ENCODE measurements around the gene HMCN2. TPM values are rescaled to one million over a fixed set of nuclear protein-coding genes. Genes with fewer than 3 reads are reported as not detected.
A peak's percentile ranks its signal among the peaks of the same experiment; 100 is the strongest.

The HMCN2 gene
- total and polyA plus RNA-seq, 2 of the 4 experiments (the other 2 are of a cell fraction) = 0.02 TPM; not detected in 1

DNA sequence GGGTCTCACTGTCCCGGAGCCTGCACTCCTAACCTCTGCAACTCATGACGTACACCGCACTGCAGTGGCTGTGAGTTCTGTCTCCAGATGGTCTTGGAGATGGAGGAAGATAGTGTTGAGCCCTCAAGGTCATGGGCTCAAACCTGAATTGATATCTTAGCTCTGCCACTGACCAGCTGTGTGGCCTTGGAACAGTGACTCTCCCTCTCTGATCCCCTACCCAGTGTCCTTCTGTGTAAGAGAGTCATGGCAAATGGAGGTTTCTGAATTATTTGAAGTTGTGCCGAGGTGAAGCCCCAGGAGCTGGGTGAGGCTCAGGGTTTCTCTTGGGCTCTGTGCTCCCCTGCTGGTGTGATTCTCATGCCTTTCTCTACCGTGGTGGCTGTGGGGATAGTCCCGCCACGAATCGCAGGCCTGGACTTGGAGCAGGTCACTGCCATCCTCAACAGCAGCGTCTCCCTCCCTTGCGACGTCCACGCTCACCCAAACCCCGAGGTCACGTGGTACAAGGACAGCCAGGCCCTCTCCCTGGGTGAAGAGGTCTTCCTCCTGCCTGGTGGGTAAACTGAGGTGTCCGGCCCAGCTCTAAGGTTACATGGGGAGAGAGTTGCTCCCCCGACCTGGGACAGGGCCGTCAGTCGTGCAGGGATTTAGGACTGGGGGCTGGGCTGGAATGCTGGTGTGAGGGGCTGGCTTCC is 118.6 kb downstream of the HMCN2 start:
- Histone ChIP-seq H2BK15ac (ENCODE audit: low read depth, low read length) (no peak overlapping the region), H4K91ac (ENCODE audit: insufficient read depth, low read depth, low read length) (no peak overlapping the region), H3K9me1 (ENCODE audit: insufficient read depth, low read length) (no peaks in the 10 kb centered on the region), H3K56ac (ENCODE audit: extremely low read depth, insufficient read depth, low read length) (no peak overlapping the region), H2BK120ac (ENCODE audit: low read depth, low read length) (no peak overlapping the region), H4K5ac (ENCODE audit: low read depth, low read length) (no peak overlapping the region), H4K8ac (ENCODE audit: low read depth in 2 of 2, low read length in 2 of 2) (no peak overlapping the region), H3K36me3 (ENCODE audit: control insufficient read depth, insufficient read depth, low read length) (no peaks in the 10 kb centered on the region), H3K4me3 (ENCODE audit: insufficient read depth, low read depth, low read length) (no peak overlapping the region), H2AK9ac (replicated peaks; ENCODE audit: low read depth, low read length, poor library complexity) (no peak overlapping the region), H3K9me3 (ENCODE audit: control insufficient read depth, insufficient read depth, low read length) (no peaks in the 10 kb centered on the region), H3K18ac (ENCODE audit: low read depth, low read length) (no peak overlapping the region), H2BK5ac (ENCODE audit: low read depth, low read length, poor library complexity, severe bottlenecking) (no peak overlapping the region), H2AFZ (replicated peaks; ENCODE audit: low read length, poor library complexity) (peak overlapping the region; percentile 5), H3K14ac (replicated peaks; ENCODE audit: low read depth, low read length) (no peak overlapping the region), H3K4me1 (ENCODE audit: control insufficient read depth, insufficient read depth, low read length) (no peaks in the 10 kb centered on the region), H3K4me2 (ENCODE audit: low read depth, low read length) (no peak overlapping the region), H4K20me1 (ENCODE audit: insufficient read depth, low read length) (no peaks in the 10 kb centered on the region; the same call in none of the 2 replicates), H2BK20ac (ENCODE audit: low read depth, low read length) (no peak overlapping the region), H3K23ac (ENCODE audit: low read depth, low read length) (no peak overlapping the region), H2AK5ac (ENCODE audit: low read depth, low read length) (no peak overlapping the region), H3K27me3 (ENCODE audit: control insufficient read depth, insufficient read depth, low read length) (peaks cover 61% of the 10 kb centered on the region), H3K9ac (ENCODE audit: low read depth, low read length) (no peak overlapping the region), H3K79me1 (ENCODE audit: low read depth in 1 of 2, low read length in 2 of 2) (no peaks in the 10 kb centered on the region), H3K4ac (ENCODE audit: low read depth, low read length) (no peak overlapping the region), H3K27ac (ENCODE audit: insufficient read depth, low read length) (no peak overlapping the region)
- CTCF ChIA-PET = no interaction called here
- POLR2A ChIA-PET (ENCODE audit: unreplicated experiment) = no interaction called here
- TF ChIP-seq RFX5 (IDR thresholded peaks at IDR 0.05; ENCODE audit: low read depth, low read length) (no peak), SMC3 (IDR thresholded peaks at IDR 0.05; ENCODE audit: low read depth, low read length) (no peak), RCOR1 (IDR thresholded peaks at IDR 0.05; ENCODE audit: insufficient replicate concordance, low read length) (no peak)
- TF ChIP-seq, protein P1, sequence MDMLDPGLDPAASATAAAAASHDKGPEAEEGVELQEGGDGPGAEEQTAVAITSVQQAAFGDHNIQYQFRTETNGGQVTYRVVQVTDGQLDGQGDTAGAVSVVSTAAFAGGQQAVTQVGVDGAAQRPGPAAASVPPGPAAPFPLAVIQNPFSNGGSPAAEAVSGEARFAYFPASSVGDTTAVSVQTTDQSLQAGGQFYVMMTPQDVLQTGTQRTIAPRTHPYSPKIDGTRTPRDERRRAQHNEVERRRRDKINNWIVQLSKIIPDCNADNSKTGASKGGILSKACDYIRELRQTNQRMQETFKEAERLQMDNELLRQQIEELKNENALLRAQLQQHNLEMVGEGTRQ (IDR thresholded peaks at IDR 0.05; ENCODE audit: low read depth, low read length) = 0 out of 2 replicates have a peak, but pooled peaks have one; percentile 9
- in situ Hi-C loops (cut with MboI; ENCODE audit: low sequenced_read_pairs) (no loop called here), dilution Hi-C loops (cut with HindIII; ENCODE audit: low sequenced_read_pairs, unreplicated experiment) (no loop called here), intact Hi-C loops (cut with micrococcal nuclease) (no loop called here)
- ATAC-seq (ENCODE audit: low read depth) = no peak
- WGBS, 2 experiments (ENCODE audit: extremely low coverage in 2 of 2, insufficient read length in 1 of 2) = 48% methylated on average over 7 of the region's 18 CpGs; no CpG with 5 or more reads in 1 of the 2 experiments
- no peak for DNase-seq
- BruUV-seq (replicated peaks) = no TSS peak
